ENCODE results near the gene SCN3A.

- TF ChIP-seq TGIF2 (CRISPR knock-in tag; IDR thresholded peaks at IDR 0.05) (no peak), KAT8 (IDR thresholded peaks at IDR 0.05; ENCODE audit: low read depth) (no peak), UBTF (IDR thresholded peaks at IDR 0.05; ENCODE audit: borderline replicate concordance in 1 of 2, low read depth in 2 of 2, low read length in 2 of 2) (no peak), ATF6 (CRISPR knock-in tag; IDR thresholded peaks at IDR 0.05) (no peak), SRSF9 (IDR thresholded peaks at IDR 0.05; ENCODE audit: borderline replicate concordance, low read depth, low read length) (no peak)
Observed at GRCh38 chr2:165191096-165191728, 12.6 kb downstream of the SCN3A start.
